NCI-H187 (cell line): ENCODE measurements around the gene ZNF423.

Experiments
- DNase-seq, 2 experiments: peaks; one replicate each; lab custom pipeline; 2025; lab: John Stamatoyannopoulos, UW

ZNF423 gene

DNA sequence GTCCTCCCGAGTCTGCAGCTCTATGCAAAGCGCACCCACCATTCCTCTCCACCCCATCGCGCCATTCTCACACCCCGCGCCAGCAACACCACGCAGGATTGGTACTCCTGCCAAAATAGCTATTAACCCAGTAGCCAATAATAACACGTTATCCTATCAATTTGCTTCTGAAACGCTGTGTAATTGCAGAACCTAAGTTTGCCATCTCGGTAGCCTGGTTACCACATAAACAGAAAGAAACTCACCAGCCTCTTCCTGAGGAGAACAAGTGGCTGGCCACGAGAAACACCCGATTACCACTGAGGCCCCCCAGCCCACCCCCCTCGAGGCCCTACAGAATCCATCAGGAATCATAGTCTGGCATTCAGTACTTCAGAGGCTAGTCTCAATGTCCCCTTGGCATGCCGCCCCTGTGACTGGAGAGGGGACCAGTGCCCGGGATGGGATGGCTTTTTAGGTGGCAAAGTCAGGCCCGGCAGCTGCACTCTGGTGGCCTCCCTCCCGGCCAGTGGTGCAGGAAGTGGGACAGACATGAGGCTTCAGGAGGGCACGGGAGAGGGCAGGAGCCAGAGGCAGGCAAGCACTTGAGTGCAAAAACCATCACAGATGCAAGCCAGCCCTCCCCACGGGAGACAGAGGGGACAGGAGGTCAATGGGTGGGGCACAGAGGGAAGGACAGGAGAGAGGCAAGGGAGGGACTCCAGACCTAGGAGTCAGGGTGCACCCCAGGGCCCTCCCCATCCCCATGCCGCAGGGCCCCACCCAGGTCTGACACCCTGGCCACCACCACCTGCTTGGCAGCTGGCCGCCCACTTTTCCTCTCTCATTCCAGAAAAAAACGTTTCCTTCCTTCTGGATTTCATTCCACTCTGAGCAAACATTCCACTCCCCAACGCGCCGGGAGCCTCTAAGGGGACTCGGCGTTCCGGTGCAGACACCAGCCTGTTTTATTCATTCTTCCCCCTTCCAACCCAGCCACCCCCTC lies 192.5 kb downstream of the ZNF423 start:
- no peak for DNase-seq

GRCh38 chr16:49662569-49662968 lies 193.3 kb downstream of the ZNF423 start:
- DNase-seq: no peak

DNA sequence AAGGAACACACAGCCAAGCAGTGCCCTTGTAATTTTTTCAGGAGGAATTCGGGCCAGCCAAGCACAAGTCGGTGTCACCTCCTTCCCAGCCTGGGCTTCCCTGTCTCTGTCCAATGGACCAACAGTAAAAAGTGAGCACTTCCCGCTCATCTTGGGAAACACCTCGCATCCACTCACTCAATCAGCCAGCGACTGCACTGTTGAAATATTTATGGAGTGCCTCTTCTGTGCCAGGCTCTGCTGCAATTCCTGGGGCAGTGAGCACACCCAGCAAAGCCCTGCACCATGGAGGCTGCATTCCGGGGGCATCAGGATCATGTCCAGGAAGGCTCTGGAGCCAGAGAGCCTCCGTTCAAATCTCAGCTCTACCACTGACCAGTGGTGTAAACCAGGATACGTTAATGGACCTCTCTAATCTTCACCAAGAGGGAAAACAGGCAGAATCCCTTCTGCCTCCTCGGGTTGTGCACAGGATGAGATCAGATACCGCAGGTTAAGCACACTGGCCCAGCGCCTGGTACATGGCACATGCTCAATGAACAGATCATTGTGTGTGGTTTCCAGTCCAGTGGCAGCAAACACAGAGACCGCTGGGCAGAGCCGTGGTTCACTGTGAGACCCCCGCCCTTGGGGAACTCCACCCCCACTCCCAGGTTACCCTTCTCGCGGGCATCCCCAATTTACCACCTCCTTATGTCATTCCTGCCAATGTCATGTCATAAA lies 194.3 kb downstream of the ZNF423 start:
- DNase-seq: no peak

DNA sequence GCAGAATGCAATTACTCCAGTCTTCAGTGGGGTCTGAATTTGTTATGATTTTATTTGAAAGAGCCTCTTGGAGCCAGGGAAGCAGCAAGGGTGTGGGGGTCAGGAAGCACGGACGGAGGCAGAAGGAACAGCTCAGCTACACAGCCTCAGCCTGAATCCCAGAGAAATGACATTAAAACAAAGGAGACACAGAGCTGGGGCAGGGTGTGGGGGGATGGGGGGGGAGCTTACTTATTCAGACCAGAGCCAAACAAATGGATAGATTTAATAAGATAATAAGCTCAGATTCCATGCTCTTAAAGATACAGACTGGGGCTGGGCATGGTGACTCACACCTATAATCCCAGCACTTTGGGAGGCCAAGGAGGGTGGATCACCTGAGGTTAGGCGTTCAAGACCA lies 195.3 kb downstream of the ZNF423 start:
- no peak for DNase-seq

- no peak for DNase-seq
Observed at GRCh38 chr16:49659356-49659755, 196.6 kb downstream of the ZNF423 start.

DNA sequence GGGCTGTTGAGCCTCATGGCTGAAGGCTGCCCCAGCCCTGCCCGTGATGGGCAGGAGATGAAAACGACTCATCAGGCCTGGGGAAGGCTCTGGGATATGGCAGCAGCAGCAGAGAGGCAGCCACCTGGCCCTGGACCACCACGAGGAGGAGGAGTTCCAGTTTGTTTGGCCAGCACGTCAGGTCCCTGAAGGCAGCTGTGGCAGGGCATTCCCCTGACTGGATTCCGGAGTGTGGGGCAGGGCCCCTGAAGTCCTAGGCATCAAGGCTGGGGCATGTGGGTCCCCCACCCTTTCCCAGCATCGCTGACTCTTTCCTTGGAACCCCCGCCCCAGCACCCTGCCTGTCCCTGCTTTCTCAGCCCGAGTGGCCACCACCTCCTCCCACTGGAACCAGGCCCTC lies 197.4 kb downstream of the ZNF423 start:
- DNase-seq: no peak

- no peak for DNase-seq
Observed at GRCh38 chr16:49657736-49658465, 198.0 kb downstream of the ZNF423 start.

DNA sequence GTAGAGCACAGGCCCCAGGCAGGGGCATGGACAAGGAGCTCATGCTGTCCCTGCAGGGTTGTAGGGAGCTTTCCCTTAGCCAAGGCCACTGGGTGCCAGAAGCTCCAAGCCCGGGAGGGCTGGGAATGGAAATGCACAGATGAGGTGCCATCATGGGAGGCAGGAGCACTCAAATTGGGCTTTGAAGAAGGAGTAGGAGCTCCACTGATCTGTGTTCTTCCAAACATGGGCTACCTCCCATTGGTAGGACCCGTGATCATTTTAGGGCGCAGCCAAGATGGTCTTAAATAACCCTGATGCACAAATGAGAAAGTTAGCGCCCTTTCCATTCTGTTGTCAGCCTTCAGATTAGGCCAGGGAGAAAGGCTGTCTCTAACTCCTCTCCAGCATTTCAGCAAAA lies 201.5 kb downstream of the ZNF423 start:
- DNase-seq: no peak

DNA sequence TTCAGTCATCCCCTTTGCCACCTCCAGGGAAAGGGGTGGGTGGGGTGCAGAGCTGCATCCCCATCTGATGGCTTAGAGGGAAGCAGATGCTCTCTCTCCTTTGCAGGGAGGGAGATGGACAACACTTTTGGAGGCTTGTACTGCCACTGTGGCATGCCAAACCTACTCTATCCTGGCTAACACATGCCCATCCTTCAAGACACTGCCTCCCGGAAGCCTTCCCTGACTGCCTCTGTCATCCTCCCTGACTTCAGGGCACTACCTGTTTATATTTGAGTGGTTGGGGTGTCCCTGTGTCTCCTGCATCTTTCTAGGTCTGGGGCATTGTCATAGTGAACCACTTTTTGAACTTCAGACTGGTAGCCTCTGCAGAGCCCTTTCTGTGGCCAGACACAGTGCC lies 202.3 kb downstream of the ZNF423 start:
- DNase-seq: no peak

DNA sequence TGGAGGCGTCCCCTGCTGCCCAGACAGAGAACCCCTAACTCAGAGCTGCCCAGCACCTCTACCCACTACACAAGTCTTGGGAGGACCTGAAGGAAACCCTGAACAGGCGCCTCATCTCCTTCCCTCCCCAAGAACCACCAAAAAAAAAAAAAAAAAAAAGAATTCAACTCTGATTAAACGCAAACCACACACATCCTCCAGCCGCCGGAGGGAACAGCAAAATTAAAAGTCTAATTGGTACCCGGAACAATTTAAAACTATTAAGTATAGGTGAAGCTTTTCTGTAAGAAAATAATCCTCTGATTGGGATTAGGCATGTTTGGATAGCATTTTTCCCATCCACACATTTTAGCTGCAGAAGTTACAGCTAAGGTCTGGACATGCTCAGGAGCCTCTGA lies 202.7 kb downstream of the ZNF423 start:
- no peak for DNase-seq

GRCh38 chr16:49652456-49653172 lies 203.3 kb downstream of the ZNF423 start:
- DNase-seq: no peak

- no peak for DNase-seq
Observed at GRCh38 chr16:49651996-49652395, 203.9 kb downstream of the ZNF423 start.

GRCh38 chr16:49651226-49651625 lies 204.7 kb downstream of the ZNF423 start:
- DNase-seq: no peak

DNA sequence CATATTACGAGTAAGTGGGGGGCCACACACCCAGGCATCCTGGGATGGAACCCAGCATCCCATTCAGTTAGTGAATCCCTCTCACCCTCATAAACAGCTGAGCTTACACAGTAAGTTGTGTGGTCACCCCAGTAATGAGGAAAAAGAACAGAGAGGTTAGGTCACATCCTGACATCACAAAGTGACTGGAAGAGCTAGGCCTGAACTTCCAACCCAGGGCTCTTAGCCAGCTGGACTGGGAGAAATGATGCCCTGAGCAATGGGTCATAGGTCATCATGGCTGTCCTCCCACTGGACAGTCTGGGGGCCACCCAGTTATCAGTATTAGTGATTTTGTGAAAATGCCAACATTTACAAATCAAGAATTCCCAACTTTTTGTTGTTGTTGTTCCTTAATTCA lies 205.3 kb downstream of the ZNF423 start:
- DNase-seq: no peak

- DNase-seq: no peak
Observed at GRCh38 chr16:49649013-49649765, 206.7 kb downstream of the ZNF423 start.

GRCh38 chr16:49647673-49648072 lies 208.2 kb downstream of the ZNF423 start:
- DNase-seq: no peak

- no peak for DNase-seq
Observed at GRCh38 chr16:49645263-49645662, 210.6 kb downstream of the ZNF423 start.

GRCh38 chr16:49644145-49644463 lies 211.8 kb downstream of the ZNF423 start:
- no peak for DNase-seq

GRCh38 chr16:49643429-49644144 lies 212.3 kb downstream of the ZNF423 start:
- DNase-seq: no peak

- no peak for DNase-seq
Observed at GRCh38 chr16:49641250-49641649, 214.7 kb downstream of the ZNF423 start.

DNA sequence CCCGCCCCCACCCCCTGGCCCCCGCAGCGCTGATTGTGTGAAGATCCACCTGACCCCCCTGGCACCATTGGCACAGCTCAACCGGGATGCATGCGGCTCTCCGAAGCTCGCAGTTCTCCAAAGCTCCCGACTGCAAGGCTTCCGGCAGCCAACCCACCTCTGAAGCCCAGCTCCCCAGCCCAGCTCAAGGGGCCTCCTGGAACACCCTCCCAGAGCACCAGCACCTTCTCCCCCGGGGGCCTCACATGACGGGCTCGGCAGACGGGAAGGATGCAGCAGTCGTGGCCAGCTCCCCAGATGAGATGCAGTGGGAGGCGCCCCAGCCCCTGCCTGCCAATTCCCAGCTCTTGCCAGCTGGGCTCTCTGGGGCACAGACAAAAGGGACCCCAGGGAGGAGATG lies 215.3 kb downstream of the ZNF423 start:
- DNase-seq: no peak
